ENCODE measurements around the gene H1-8. TPM values are rescaled to one million over a fixed set of nuclear protein-coding genes. Genes with fewer than 3 reads are reported as not detected.

H1-8 gene
- total RNA-seq, 4 donors from 2014 or later, result not detected

DNA sequence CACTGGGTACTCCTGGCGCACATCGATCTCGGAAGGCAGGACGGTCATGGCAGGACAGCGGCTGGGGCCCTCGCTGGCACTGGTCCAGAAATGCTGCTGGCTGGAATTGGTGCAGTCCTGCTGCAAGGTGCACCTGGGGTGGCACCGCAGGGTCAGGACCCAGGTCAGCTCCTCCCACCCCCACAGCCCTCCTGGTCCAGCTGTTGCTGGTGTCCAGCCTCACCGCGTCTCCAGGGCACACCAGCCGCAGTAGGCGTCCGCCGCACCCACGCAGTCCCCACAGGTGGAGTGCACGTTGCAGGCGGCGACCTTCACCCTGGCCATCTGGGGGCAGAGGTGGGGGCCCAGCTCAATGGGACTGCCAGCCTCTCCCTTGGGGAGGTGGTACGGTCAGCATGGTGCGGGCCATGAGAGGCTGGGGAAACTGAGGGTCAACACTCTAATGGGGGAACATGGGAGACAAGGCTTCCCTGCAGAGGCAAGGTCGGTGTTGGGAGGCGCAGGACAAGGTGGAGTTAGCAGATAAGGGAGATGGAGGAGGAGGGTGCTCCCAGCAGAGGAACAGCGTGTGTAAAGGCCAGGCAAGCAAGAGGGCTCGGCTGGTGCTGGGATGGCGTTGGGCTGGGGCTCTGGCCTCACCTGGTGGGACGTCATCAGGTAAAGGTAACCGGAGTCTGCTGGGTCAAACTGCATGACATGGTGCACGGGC lies 43.1 kb downstream of the H1-8 start:
- intact Hi-C loops (cut with DNase I; ENCODE audit: low total_unique reads), result no loop called here
- TF ChIP-seq, protein P1, sequence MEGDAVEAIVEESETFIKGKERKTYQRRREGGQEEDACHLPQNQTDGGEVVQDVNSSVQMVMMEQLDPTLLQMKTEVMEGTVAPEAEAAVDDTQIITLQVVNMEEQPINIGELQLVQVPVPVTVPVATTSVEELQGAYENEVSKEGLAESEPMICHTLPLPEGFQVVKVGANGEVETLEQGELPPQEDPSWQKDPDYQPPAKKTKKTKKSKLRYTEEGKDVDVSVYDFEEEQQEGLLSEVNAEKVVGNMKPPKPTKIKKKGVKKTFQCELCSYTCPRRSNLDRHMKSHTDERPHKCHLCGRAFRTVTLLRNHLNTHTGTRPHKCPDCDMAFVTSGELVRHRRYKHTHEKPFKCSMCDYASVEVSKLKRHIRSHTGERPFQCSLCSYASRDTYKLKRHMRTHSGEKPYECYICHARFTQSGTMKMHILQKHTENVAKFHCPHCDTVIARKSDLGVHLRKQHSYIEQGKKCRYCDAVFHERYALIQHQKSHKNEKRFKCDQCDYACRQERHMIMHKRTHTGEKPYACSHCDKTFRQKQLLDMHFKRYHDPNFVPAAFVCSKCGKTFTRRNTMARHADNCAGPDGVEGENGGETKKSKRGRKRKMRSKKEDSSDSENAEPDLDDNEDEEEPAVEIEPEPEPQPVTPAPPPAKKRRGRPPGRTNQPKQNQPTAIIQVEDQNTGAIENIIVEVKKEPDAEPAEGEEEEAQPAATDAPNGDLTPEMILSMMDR (IDR thresholded peaks at IDR 0.05 in 4 of 5, conservative IDR thresholded peaks at IDR 0.05 in 1 of 5), result no peak
- TF ChIP-seq POLR2A (IDR thresholded peaks at IDR 0.05), result no peak
- in situ Hi-C loops (cut with MboI; ENCODE audit: low sequenced_read_pairs in 4 of 4), result no loop called here
- ATAC-seq (no peak), DNase-seq (no peak)
- Histone ChIP-seq H3K9me3 (no peaks in the 10 kb centered on the region), H3K4me3 (no peak overlapping the region), H3K36me3 (no peaks in the 10 kb centered on the region), H3K27me3 (no peaks in the 10 kb centered on the region), H3K27ac (no peak overlapping the region), H3K4me1 (peaks cover 7 to 14% of the 10 kb centered on the region in 2 donors)

DNA sequence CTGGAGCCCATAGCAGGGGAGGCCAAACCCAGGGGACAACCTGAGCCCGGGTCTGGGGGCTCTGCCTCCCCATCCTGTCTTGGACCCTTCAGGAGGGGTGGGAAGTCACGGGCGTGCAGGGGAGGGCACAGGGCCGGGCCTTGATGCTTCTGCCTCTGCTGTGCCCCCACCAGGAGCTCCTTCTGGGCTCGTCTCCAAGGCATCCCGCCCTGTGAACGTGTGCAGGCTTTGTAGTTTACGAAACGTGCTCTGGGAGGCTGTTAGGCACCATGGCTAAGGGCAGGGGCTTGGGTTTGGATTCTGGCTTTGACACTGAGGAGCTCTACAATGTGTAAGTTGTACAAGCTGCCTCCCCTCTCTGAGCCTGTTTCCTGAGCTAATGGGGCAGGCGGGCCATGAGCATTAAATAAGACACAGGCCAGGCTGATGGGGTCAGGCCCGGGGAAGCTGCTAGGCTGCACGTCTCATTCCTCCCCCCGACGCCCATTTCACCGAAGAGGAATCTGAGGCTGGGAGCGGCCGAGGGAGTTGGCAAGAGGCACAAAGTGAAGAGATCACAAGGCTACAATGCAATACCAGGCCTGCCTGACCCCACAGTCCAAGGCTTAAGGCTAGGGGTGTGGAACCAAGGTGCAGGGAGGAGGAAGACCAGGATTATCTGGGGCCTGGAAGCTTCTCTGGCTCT lies 43.9 kb downstream of the H1-8 start:
- Histone ChIP-seq H3K4me3 (no peak overlapping the region), H3K4me1 (peaks cover 12 to 21% of the 10 kb centered on the region in 2 donors), H3K27me3 (no peaks in the 10 kb centered on the region), H3K27ac (peak overlapping the region in 3 of 4 donors; percentile 11 to 65 (median 22)), H3K36me3 (no peaks in the 10 kb centered on the region), H3K9me3 (no peaks in the 10 kb centered on the region)
- in situ Hi-C loops (cut with MboI; ENCODE audit: low sequenced_read_pairs in 4 of 4), result no loop called here
- intact Hi-C loops (cut with DNase I; ENCODE audit: low total_unique reads), result no loop called here
- ATAC-seq, result no peak
- TF ChIP-seq POLR2A (IDR thresholded peaks at IDR 0.05), result no peak
- TF ChIP-seq, protein P1 (IDR thresholded peaks at IDR 0.05 in 4 of 5, conservative IDR thresholded peaks at IDR 0.05 in 1 of 5), result no peak
- DNase-seq, result no peak

DNA sequence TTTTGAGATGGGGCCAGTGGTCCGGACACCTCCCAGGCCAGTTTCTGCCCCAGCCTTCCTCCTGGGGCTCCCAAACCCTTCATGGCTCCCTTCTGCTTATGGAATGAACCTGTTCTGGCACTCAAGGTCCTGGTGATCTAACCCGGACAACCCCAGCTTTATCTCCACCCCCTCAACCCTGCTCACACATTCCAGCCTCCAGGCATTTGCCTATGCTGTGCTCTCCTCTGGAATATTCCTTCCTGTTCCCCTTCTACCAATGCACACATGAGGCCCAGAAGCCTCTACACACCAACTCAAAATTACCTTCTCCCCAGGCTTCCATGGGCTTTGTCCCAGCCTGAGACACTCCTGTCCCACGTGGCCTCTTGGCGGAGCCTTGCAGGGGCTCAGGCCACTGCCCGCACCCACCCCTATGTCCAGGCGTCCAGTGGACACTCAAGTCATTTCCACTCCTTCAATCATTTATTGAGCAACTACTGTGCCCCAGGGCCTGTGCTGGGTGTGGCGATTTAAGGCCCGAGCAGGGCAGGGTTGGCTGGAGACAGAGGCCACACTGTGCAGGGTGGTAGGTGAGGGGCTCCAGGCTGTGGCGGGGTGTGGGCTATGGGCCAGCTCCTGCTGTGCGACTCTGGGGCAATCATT lies 44.7 kb downstream of the H1-8 start:
- no peak for DNase-seq
- TF ChIP-seq, protein P1 (IDR thresholded peaks at IDR 0.05 in 4 of 5, conservative IDR thresholded peaks at IDR 0.05 in 1 of 5), result no peak
- no peak for TF ChIP-seq POLR2A (IDR thresholded peaks at IDR 0.05)
- Histone ChIP-seq H3K4me1 (peaks cover 20 to 26% of the 10 kb centered on the region in 2 donors), H3K27me3 (no peaks in the 10 kb centered on the region), H3K4me3 (no peak overlapping the region), H3K36me3 (no peaks in the 10 kb centered on the region), H3K27ac (peak overlapping the region in 3 of 4 donors; percentile 11 to 65 (median 22)), H3K9me3 (no peaks in the 10 kb centered on the region)
- intact Hi-C loops (cut with DNase I; ENCODE audit: low total_unique reads) (no loop called here), in situ Hi-C loops (cut with MboI; ENCODE audit: low sequenced_read_pairs in 4 of 4) (no loop called here)
- no peak for ATAC-seq

DNA sequence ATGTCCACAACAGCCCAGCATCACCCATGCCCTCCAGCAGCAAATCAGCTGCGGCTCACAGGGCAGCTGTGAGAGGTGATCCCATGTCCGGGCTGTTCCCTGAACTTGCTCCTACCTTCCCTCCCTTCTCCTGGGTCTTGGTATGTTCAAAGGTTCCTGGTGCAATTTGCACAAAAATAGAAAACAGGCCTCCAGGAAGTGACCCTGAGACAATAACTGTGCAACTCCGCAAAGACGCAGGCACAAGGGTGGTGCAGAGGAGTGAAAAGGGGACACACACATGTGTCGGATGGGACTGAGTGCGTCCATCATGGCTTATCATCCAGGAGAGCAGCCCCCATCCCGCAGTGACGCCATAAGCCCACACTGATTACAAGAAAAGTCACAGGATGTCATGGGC lies 47.2 kb downstream of the H1-8 start:
- Histone ChIP-seq H3K27me3 (no peaks in the 10 kb centered on the region), H3K36me3 (no peaks in the 10 kb centered on the region), H3K4me1 (peaks cover 38 to 46% of the 10 kb centered on the region in 2 donors), H3K4me3 (no peak overlapping the region), H3K9me3 (no peaks in the 10 kb centered on the region), H3K27ac (peak overlapping the region in 2 of 4 donors; percentile 80 to 86)
- ATAC-seq (no peak), DNase-seq (no peak)
- intact Hi-C loops (cut with DNase I; ENCODE audit: low total_unique reads) (loop anchor here (5.0 kb wide), 1 partner anchor 33 kb away; no protein-coding TSS in a partner anchor), in situ Hi-C loops (cut with MboI; ENCODE audit: low sequenced_read_pairs in 4 of 4) (no loop called here)
- TF ChIP-seq POLR2A (IDR thresholded peaks at IDR 0.05), result no peak
- TF ChIP-seq, protein P1 (IDR thresholded peaks at IDR 0.05 in 4 of 5, conservative IDR thresholded peaks at IDR 0.05 in 1 of 5), result no peak

Measured in gastrocnemius medialis (tissue), 4 donors.